Chondrocyte (in vitro differentiated cells): ENCODE results near the gene HMCES. TPM values are rescaled to one million over a fixed set of nuclear protein-coding genes. Genes with fewer than 3 reads are reported as not detected.
A peak's percentile ranks its signal among the peaks of the same experiment; 100 is the strongest.

ENCODE experiments used
- DNase-seq: peaks from one replicate; pipeline ENCODE4 v3.0.0; 2021; ENCODE audit warnings: mixed read lengths, low spot score
- H3K27ac Mint-ChIP-seq: one replicate; pipeline ENCODE4 v1.8.0; 2021; ENCODE audit warnings: mild to moderate bottlenecking, moderate library complexity, mixed read lengths; ENCODE audit not compliant: unreplicated experiment
- H3K27me3 Mint-ChIP-seq: 2 replicates; pipeline ENCODE4 v1.8.0; 2021; ENCODE audit warnings: low read depth, mixed read lengths
- H3K36me3 Mint-ChIP-seq: 2 replicates; pipeline ENCODE4 v1.8.0; 2021; ENCODE audit warnings: low read depth, mixed read lengths
- H3K4me1 Mint-ChIP-seq: 2 replicates; pipeline ENCODE4 v1.8.0; 2021; ENCODE audit warnings: low read depth, mild to moderate bottlenecking, mixed read lengths
- H3K4me3 Mint-ChIP-seq: one replicate; pipeline ENCODE4 v1.8.0; 2021; ENCODE audit warnings: mild to moderate bottlenecking, moderate library complexity, mixed read lengths; ENCODE audit not compliant: unreplicated experiment
- H3K9me3 Mint-ChIP-seq: 2 replicates; pipeline ENCODE4 v1.8.0; 2021; ENCODE audit warnings: low read depth, mixed read lengths
- total RNA-seq: library from RNA; stranded (reverse); gene quantifications from 3 replicates; pipeline ENCODE4 v1.2.1, GENCODE V29; 2021
- TF ChIP-seq, protein P1 (sequence below): fragments of 200-600 bp; sonication (generic); IDR thresholded peaks from 2 replicates; pipeline ENCODE4 v1.5.0; 2021; ENCODE audit warnings: antibody characterized with exemption, mild to moderate bottlenecking, moderate library complexity

HMCES gene
- total RNA-seq, 1 donor from 2014 or later = 25.9 TPM

GRCh38 chr3:129312021-129312639 lies 33.5 kb downstream of the HMCES start:
- H3K27me3 Mint-ChIP-seq = no peaks in the 10 kb centered on the region
- peaks cover 5% of the 10 kb centered on the region for H3K4me1 Mint-ChIP-seq
- no peak overlapping the region for H3K27ac Mint-ChIP-seq
- DNase-seq = no peak
- H3K4me3 Mint-ChIP-seq = no peak overlapping the region
- no peaks in the 10 kb centered on the region for H3K9me3 Mint-ChIP-seq
- TF ChIP-seq, protein P1, sequence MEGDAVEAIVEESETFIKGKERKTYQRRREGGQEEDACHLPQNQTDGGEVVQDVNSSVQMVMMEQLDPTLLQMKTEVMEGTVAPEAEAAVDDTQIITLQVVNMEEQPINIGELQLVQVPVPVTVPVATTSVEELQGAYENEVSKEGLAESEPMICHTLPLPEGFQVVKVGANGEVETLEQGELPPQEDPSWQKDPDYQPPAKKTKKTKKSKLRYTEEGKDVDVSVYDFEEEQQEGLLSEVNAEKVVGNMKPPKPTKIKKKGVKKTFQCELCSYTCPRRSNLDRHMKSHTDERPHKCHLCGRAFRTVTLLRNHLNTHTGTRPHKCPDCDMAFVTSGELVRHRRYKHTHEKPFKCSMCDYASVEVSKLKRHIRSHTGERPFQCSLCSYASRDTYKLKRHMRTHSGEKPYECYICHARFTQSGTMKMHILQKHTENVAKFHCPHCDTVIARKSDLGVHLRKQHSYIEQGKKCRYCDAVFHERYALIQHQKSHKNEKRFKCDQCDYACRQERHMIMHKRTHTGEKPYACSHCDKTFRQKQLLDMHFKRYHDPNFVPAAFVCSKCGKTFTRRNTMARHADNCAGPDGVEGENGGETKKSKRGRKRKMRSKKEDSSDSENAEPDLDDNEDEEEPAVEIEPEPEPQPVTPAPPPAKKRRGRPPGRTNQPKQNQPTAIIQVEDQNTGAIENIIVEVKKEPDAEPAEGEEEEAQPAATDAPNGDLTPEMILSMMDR = no peak
- H3K36me3 Mint-ChIP-seq = no peaks in the 10 kb centered on the region

- TF ChIP-seq, protein P1 = no peak
- Mint-ChIP-seq H3K27me3 (no peaks in the 10 kb centered on the region), H3K9me3 (no peaks in the 10 kb centered on the region), H3K4me1 (peaks cover 5% of the 10 kb centered on the region), H3K36me3 (no peaks in the 10 kb centered on the region), H3K27ac (peak overlapping the region; percentile 52), H3K4me3 (no peak overlapping the region)
- DNase-seq = no peak
Measured at GRCh38 chr3:129312671-129313414, 34.2 kb downstream of the HMCES start.

GRCh38 chr3:129313415-129313664 lies 34.7 kb downstream of the HMCES start:
- Mint-ChIP-seq H3K4me3 (no peak overlapping the region), H3K9me3 (no peaks in the 10 kb centered on the region), H3K4me1 (peaks cover 5% of the 10 kb centered on the region), H3K27ac (no peak overlapping the region), H3K36me3 (no peaks in the 10 kb centered on the region), H3K27me3 (no peaks in the 10 kb centered on the region)
- no peak for DNase-seq
- TF ChIP-seq, protein P1 = no peak

- DNase-seq = no peak
- Mint-ChIP-seq H3K27me3 (no peaks in the 10 kb centered on the region), H3K4me3 (peak overlapping the region; percentile 73), H3K36me3 (no peaks in the 10 kb centered on the region), H3K9me3 (no peaks in the 10 kb centered on the region), H3K4me1 (peaks cover 5% of the 10 kb centered on the region), H3K27ac (peak overlapping the region; percentile 30)
- TF ChIP-seq, protein P1 = no peak
Measured at GRCh38 chr3:129313665-129314385, 35.2 kb downstream of the HMCES start.

GRCh38 chr3:129314386-129315222 lies 35.9 kb downstream of the HMCES start:
- Mint-ChIP-seq H3K4me1 (peaks cover 5% of the 10 kb centered on the region), H3K27me3 (no peaks in the 10 kb centered on the region), H3K9me3 (no peaks in the 10 kb centered on the region), H3K27ac (peak overlapping the region; percentile 79), H3K36me3 (no peaks in the 10 kb centered on the region), H3K4me3 (peak overlapping the region; percentile 92)
- TF ChIP-seq, protein P1 = peak; percentile 56
- DNase-seq = no peak
